ENCODE results near the gene GPR137.

The GPR137 gene

DNA sequence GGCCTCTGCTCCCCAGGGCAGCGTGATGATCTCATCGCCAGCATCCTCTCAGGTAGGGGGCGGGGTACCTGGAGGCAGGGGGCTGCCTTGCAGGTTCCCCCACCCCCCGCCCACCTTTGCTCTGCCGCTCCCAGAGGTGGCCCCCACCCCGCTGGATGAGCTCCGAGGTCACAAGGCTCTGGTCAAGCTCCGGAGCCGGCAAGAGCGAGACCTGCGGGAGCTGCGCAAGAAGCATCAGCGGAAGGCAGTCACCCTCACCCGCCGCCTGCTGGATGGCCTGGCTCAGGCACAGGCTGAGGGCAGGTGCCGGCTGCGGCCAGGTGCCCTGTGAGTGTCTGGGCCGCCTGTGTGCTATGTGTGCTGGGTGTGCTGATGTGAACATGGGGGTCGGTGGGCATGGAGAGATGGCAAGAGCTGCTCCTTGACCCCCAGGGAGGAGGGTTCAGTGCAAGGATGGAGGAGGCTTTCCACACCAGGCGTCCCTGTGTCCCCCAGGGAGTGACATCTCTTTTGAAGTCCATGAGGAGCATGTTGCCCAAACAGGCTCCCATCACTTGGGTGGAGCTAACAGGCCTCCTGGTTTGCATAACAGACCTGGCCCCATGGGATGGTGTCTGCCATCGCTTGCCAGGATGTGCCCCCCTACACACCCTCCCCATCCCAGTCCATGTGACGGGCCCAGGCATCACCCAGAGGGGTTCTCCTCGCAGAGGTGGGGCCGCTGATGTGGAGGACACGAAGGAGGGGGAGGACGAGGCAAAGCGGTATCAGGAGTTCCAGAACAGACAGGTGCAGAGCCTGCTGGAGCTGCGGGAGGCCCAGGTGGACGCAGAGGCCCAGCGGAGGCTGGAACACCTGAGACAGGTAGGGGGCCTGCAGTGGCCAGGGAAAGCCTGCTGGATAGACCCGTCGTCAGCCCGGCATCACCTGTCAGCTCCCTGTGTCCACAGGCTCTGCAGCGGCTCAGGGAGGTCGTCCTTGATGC is 20.2 kb upstream of the GPR137 start:
- DNase-seq: no peak

DNA sequence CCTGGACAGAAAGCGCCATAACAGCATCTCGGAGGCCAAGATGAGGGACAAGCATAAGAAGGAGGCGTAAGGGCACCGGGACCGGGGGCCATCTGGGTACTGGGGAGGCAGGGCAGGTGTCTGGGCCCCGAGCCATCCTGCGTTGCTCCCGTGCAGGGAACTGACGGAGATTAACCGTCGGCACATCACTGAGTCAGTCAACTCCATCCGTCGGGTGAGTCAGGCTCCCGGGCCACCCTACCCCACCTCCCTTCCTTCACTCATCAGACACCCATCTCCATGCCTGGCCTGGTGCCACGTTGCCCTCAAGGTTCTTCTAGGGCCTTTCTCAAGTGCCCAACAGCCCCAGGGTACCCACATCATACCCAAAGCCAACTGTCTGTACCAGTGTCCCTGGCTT is 19.3 kb upstream of the GPR137 start:
- DNase-seq: no peak

DNA sequence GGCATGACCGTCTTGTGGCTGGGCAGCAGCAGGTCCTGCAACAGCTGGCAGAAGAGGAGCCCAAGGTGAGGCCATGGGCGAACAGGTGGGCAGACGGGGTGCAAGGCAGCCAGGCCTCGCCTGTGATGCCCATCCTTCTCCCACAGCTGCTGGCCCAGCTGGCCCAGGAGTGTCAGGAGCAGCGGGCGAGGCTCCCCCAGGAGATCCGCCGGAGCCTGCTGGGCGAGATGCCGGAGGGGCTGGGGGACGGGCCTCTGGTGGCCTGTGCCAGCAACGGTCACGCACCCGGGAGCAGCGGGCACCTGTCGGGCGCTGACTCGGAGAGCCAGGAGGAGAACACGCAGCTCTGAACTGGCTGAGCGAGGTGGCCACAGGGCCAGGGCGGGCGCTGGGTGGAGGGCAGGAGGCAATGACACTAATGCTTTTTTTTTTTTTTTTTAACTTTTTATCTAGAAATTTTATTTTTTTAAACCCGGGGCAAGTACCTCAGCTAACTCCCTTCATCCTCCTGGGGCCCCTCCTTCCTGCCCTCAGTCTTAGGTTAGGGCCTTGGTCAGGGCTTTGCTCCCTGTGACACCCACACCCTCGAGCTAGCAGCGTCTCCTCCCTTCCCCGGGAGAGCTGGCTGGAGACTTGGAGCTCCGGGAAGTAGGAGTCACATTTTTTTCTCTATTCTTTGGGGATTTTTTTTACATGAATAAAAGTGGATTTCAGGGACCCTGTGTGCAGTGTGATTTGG is 18.3 kb upstream of the GPR137 start:
- no peak for DNase-seq

DNA sequence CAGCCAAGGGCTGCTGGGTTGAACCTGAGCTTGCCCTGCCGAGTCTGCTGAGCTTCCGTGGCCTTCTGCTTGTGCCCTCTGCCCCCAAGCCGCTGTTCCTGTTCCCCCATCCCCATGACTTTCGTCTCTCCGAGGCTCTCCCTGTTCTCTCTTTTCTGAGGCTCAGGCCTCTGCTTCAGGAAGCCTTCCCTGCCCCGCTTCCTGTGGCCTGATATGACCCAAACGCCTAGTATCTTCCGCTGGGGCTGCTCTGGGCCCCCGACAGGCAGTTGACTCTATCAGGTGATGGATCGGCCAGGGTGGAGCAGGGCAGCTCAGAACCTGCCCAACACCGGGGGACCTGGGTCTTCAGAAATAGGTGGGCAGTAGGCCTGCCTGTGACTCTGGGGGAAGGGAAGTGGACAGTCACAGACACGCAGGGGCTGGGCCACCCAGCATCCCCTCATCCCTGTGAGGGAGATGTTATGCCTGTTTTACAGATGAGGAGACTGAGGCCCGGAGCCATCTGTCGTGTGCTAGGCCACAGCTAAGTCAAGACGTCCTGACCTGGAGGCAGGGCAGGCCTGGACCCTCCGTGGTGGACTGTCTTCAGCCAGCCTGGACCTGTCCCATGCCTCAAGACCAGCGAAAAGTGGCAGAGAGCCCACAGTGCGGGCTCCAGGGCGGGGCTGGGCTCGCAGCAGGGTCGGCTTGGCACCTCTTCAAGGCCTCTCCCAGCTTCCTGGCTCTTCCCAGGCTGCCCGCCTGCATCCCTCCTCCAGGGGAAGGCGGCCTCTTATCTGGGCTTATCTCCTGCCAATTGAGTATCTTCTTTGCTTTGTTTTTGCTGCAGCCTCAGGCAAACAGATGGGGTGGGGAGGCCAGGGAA is 17.4 kb upstream of the GPR137 start:
- DNase-seq: peak; percentile 31

DNA sequence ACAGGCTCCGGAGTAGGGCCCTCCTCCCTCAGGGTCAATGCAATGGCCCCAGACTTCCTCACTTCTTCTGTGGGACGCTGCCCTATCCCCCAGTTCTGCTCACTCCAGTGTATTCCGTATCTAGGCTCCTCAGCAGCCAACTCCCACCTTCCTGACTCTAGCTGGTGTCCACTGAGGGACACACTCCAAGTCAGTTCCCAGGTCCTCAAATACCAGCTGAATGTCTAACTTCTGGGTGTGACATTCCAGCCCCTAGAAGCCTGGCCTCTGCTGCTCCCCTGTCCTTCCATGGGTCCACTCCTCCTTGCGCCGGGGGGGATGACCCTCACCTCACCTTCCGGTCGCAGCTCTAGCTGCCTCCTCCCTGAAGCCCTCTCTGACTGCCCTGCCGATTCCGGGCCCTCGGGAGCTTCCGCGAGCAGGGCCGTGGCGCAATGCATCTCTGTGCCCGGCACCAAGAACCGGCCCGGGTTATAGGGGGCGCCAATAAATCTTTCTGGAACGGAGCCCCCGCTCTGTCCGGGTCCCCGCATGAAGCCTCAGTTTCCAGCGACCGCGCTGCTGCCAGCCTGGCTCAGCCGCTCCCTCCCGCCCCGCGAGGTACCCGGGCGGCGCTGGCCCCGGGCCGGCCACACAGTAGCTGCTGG is 16.6 kb upstream of the GPR137 start:
- DNase-seq: peak; percentile 24

DNA sequence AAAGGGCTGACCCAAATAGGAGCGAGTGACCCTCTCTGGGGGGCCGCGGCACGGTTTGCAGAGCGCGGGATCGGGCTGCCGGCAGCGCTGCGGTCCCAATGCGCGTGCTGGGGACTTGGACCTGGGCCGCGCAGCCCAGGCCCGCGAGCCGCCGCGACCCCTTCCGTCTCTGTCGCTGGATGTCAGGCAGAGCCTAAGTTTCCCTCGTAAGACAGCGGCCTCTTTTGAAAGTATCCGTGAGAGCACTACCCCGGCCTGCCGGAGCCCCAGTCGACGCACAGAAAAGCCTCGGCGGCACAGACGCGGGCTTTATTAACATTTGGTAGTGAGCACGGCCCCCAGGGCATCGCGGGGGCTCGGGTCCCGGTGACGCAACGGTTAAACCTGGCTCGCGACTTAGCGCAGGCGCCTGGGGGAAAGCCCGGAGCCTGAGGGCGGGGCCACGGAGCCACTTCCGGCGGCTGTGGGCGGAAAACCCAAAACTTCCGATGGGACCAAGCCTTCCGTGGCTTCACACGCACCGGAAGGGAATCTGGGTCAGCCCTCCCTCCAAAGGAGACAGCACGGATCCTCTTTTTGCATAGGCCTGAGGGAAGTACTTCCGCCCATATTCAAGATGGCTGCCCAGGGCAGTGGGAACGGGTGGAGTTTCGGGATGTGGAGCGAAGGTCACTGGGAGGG is 16.0 kb upstream of the GPR137 start:
- DNase-seq: peak; percentile 100

- DNase-seq: no peak
These were observed 10.4 kb upstream of the GPR137 start for GRCh38 chr11:64275031-64275800.

- no peak for DNase-seq
These were observed 9.8 kb upstream of the GPR137 start for GRCh38 chr11:64275841-64276240.

DNA sequence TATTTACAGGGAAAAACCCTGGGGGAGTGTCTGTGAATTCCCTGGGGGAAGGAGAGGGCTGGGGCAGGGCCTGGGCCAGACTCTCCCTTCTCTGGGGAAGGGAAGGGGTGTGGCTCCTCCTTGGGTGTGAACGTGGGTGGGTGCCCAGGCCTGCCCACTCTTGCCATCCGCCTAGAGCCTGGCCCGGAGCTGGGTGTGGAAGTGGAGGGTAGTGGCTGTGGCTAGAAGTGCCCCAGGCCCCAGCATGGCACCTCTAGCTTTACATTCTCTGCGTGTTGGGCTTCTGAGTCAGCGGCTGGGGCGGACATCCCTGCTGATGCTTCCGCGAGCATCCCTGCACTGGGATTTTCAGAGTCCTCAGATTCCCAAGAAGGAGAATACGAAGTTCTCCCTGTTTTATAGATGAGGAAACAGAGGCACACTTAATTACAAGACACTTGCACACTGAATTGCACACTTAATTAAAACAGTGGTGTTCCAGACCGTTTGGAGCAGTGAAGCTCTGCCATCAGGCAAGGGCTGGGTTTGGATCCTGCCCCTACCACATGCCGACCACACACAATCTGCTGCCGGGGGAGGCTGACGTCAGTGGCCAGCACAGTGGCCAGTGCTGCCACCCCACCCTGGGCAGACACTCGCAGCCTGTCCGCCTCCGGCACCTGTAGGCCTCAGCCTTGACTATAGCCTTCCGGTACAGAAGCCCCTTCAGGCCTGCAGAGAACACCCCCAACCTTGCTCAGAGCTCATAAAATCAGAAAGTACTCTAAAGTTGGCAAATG is 8.8 kb upstream of the GPR137 start:
- no peak for DNase-seq

GRCh38 chr11:64278576-64279190 is 7.0 kb upstream of the GPR137 start:
- DNase-seq: no peak

GRCh38 chr11:64281957-64282770 is 3.5 kb upstream of the GPR137 start:
- no peak for DNase-seq

DNA sequence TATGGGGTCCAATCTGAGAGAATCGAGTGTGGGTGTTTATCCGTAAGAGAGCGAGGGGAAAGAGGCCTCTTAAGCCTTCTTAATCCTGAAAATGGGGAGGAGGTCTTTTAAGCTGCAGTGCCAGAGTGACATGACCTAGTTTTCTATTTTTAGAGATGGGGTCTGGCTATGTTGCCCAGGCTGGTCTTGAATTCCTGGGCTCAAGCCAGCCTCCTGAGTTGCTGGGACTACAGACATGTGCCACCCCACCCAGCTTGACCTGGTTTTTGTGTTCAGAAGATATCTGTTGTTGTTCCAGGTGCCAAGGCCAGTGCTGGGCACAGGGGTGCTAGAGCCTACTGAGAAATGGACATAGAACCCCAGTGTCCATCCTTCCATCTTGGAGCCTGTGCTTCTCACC is 2.6 kb upstream of the GPR137 start:
- no peak for DNase-seq

DNA sequence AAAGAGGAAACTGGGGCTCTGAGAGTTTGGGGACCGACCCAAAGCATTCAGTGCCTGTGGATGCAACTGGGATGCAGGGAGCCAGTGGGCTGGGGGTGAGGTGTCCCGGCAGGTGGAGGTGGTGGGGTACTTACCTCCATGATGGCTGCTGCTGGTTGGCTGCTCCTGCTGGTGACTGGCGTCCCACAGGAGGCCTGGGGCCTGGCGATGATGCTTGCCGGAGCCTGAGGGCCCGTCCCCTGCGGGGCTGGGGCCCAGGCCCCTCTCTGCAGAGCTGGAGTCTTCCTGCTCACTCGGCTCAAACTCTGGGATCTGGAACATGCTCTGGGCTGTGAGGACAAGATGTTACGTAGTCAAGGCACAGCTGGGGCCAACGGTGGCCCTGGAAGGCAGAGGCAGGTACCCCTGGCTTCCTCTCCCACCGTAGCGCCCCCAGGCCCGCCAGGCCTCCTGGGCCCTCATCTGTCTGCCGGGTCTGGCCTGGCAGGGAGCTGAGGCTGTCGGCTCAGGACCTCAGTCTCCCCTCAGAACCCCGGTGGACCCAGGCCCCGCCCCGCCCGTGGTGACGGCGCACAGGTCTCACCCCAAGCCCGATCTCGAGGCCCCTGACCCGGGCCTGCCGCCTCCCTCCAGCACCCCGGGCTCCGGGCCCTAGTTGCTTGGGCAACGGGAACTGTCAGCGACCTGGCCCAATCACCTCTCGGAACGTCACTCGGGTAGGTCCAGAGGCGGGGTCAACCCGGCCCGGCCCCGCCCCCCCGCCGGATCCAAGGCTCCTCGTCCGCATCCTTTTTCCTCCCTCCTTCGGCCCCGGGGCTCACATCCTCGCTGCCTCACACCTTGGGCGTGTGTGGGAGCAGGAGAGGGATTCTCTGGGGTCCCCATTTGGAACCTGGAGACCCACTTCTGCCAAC is 1.3 kb upstream of the GPR137 start, which contains the start of gene BAD:
BAD (minus strand) TSS at position 618 of the 914 bp plus-strand sequence; CDS start at position 321, 297 bp downstream.
- peak; percentile 89 for DNase-seq

- DNase-seq: no peak
These were observed 495 bp downstream of the GPR137 start for GRCh38 chr11:64285885-64286800.

GRCh38 chr11:64286801-64287159 is 1.1 kb downstream of the GPR137 start:
- DNase-seq: no peak

DNA sequence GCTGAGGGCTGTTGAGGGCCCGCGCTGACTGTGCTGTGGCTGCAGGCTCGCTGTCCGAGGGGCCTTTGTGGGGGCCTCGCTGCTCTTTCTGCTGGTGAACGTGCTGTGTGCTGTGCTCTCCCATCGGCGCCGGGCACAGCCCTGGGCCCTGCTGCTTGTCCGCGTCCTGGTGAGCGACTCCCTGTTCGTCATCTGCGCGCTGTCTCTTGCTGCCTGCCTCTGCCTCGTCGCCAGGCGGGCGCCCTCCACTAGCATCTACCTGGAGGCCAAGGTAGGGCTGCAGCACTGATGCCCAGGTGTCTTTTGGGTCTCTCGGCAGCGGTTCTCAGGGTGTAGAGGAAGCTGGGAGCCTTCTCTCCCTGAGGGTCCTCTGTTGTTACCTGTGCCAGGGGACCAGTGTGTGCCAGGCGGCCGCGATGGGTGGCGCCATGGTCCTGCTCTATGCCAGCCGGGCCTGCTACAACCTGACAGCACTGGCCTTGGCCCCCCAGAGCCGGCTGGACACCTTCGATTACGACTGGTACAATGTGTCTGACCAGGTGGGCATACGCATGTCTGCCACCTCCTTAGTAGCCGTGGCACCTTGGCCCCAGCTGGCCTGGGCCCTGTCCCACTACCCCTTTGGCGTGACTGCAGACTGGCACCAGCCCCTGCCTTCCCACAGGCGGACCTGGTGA is 2.2 kb downstream of the GPR137 start:
- DNase-seq: no peak
